HepG2 (cell line): Measurements from ENCODE around the gene GHSR.

Experiments used
- GLI4 ChIP-seq: sonication (generic); formaldehyde crosslinking; IDR thresholded peaks from 2 replicates; pipeline ENCODE4 v1.5.1; 2020; ENCODE audit warnings: missing genetic modification reagents, mild to moderate bottlenecking, moderate library complexity, borderline replicate concordance
- GTF2F1 ChIP-seq: fragments of 150-350 bp; IDR thresholded peaks from 2 replicates; pipeline ENCODE4 v1.6.1; 2014; ENCODE audit warnings: low read length
- MTF1 ChIP-seq: sonication (generic); formaldehyde crosslinking; IDR thresholded peaks from 2 replicates; pipeline ENCODE4 v1.5.0; 2020; ENCODE audit warnings: missing genetic modification reagents
- POLR2A ChIP-seq, 2 experiments: IDR thresholded peaks; 2 replicates each; pipeline ENCODE4 v1.6.1; 2011; ENCODE audit warnings: low read depth in 2 of 2, low read length in 2 of 2, mild to moderate bottlenecking in 1 of 2, moderate library complexity in 1 of 2; ENCODE audit not compliant: insufficient read depth in 1 of 2
- PRDM10 ChIP-seq: sonication (generic); formaldehyde crosslinking; IDR thresholded peaks from 2 replicates; pipeline ENCODE4 v1.4.0; 2020; ENCODE audit warnings: low read depth, missing genetic modification reagents
- TFAP4 ChIP-seq: sonication (generic); IDR thresholded peaks from 2 replicates; pipeline ENCODE4 v1.6.1; 2016; ENCODE audit warnings: low read depth, borderline replicate concordance
- ZKSCAN8 ChIP-seq: IDR thresholded peaks from 2 replicates; pipeline ENCODE4 v1.6.1; 2016; ENCODE audit warnings: borderline replicate concordance, missing genetic modification reagents, missing compliant biosample characterization
- ZNF430 ChIP-seq: sonication (generic); formaldehyde crosslinking; IDR thresholded peaks from 2 replicates; pipeline ENCODE4 v1.9.0; 2021; ENCODE audit warnings: mild to moderate bottlenecking, missing genetic modification reagents
- ZNF660 ChIP-seq: sonication (generic); formaldehyde crosslinking; IDR thresholded peaks from 2 replicates; pipeline ENCODE4 v1.5.1; 2020; ENCODE audit warnings: mild to moderate bottlenecking, low read depth, missing genetic modification reagents, borderline replicate concordance
- ZNF83 ChIP-seq: sonication (generic); formaldehyde crosslinking; IDR thresholded peaks from 2 replicates; pipeline ENCODE4 v1.4.0; 2020; ENCODE audit warnings: missing genetic modification reagents, mild to moderate bottlenecking, borderline replicate concordance
- TF ChIP-seq, protein P1 (sequence below): sonication (generic); formaldehyde crosslinking; IDR thresholded peaks from 2 replicates; pipeline ENCODE4 v1.8.0; 2022; ENCODE audit warnings: mild to moderate bottlenecking, missing genetic modification reagents, moderate library complexity

DNA sequence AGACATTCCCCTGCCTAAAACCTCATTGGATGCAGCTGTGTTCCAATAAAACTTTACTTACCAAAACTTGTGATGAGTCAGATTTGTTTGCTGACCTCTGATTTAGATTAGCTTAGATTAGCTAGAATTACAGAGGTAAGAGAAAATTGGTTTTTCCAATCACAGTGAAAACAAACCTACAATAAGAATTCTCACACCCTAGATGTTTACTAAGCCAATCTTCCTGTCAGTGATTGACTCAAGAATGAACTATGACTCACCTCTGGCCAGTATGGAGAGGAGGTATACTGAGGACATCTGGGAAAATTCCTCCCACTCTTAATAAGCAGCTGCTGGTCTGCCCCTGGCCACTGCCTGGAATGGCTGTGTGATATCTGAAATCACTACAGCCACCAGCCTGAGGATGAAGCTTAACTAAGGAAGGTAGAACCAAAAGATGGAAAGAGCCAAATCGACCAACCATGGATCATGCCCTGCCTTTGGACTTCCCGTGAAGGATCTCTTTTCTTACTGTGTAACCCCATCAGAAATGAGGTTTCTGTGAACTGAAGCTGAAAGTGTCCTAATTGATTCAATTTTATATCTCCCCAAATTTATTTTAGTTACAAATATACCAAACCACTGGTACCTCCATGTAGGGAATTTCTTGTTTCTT is 19.0 kb upstream of the GHSR start:
- TF ChIP-seq GLI4 = no peak
- no peak for TF ChIP-seq POLR2A (IDR thresholded peaks at IDR 0.05; ENCODE audit: insufficient read depth in 1 of 2, low read depth in 2 of 2, low read length in 2 of 2)
- TF ChIP-seq ZKSCAN8 (CRISPR knock-in tag) = no peak
- no peak for TF ChIP-seq ZNF430
- TF ChIP-seq, protein P1, sequence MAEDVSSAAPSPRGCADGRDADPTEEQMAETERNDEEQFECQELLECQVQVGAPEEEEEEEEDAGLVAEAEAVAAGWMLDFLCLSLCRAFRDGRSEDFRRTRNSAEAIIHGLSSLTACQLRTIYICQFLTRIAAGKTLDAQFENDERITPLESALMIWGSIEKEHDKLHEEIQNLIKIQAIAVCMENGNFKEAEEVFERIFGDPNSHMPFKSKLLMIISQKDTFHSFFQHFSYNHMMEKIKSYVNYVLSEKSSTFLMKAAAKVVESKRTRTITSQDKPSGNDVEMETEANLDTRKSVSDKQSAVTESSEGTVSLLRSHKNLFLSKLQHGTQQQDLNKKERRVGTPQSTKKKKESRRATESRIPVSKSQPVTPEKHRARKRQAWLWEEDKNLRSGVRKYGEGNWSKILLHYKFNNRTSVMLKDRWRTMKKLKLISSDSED (CRISPR knock-in tag) = no peak
- no peak for TF ChIP-seq ZNF660
- no peak for TF ChIP-seq MTF1 (CRISPR knock-in tag)
- TF ChIP-seq TFAP4 = no peak
- TF ChIP-seq ZNF83 = no peak
- no peak for TF ChIP-seq GTF2F1
- no peak for TF ChIP-seq PRDM10
